Activated CD4-positive, alpha-beta memory T cell treated with anti-CD3 and anti-CD28 coated beads, Interleukin-2, amount 10 ng/mL, durations not matched to agents 7 days and 5 days (primary cell): ENCODE results near the gene ASIC3. TPM values are rescaled to one million over a fixed set of nuclear protein-coding genes. Genes with fewer than 3 reads are reported as not detected.

Experiments used
- CTCF ChIA-PET: fragments of 350-600 bp; sonication (Branson Sonifier 250); formaldehyde crosslinking; loops from one replicate; lab custom pipeline; 2021; ENCODE audit warnings: antibody characterized with exemption, inconsistent platforms; lab: Charles Lee
- POLR2A ChIA-PET: fragments of 350-600 bp; sonication (Branson Sonifier 250); formaldehyde crosslinking; loops from one replicate; lab custom pipeline; 2021; ENCODE audit warnings: antibody characterized with exemption; lab: Charles Lee
- DNase-seq: peaks from one replicate; pipeline ENCODE4 v3.0.0-alpha.2; 2020
- H3K27ac Mint-ChIP-seq: one replicate; pipeline ENCODE4 v1.8.0; 2021; ENCODE audit warnings: mild to moderate bottlenecking, mixed read lengths
- H3K27me3 Mint-ChIP-seq: one replicate; pipeline ENCODE4 v1.8.0; 2021; ENCODE audit warnings: mixed read lengths
- H3K36me3 Mint-ChIP-seq: one replicate; pipeline ENCODE4 v1.8.0; 2021; ENCODE audit warnings: low read depth, mixed read lengths
- H3K4me1 Mint-ChIP-seq: one replicate; pipeline ENCODE4 v1.8.0; 2021; ENCODE audit warnings: mixed read lengths
- H3K4me3 Mint-ChIP-seq: one replicate; pipeline ENCODE4 v1.8.0; 2021; ENCODE audit warnings: mild to moderate bottlenecking, mixed read lengths
- H3K9me3 Mint-ChIP-seq: one replicate; pipeline ENCODE4 v1.8.0; 2021; ENCODE audit warnings: mixed read lengths
- total RNA-seq, 2 experiments: library from RNA; stranded (reverse); gene quantifications; one replicate each; pipeline ENCODE4 v1.2.3, GENCODE V29; 2021

ASIC3 gene
- total RNA-seq, 2 experiments from 2014 or later: 5.5 to 6.2 TPM

DNA sequence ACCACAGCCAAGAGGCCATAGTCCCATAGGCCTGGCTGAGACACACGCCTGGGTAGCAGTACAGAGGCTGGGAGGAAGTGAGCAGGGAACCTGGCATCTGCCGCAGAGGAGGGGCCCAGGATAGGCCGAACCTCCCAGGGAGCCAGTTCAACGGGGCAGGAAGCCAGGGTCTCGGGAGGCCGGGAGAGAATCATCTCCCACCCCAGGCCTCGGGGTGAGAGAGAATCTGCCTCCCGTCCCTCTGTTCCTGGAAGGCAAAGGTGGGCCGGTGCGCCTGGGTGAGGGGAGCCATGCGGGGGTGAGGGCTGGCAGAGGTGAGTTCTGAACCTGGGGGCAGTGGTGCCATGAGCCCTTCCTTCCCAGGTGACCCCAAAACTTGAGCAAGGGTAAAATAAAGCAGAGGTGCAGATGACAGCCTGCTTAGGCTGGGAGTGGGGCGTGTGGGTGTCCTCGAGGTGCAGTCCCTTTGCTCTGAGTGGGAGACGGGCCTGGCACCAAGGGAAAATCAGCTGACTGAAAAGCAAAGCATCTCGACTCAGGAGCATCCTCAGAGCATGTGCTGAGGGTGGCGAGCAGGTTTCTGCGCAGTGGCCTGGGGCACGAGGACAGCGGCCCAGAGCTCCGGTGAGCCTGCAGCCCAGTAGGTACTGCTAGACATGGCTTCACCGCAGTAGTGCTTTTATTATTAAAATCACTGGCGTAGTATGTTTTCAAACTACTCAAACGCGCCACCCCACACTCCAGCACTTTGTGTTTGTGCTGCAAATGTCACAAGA is 53.5 kb downstream of the ASIC3 start:
- POLR2A ChIA-PET: no interaction called here

More for the DNA sequence above, 53.5 kb downstream of the ASIC3 start:
- H3K4me3 Mint-ChIP-seq: no peak overlapping the region
- no peaks in the 10 kb centered on the region for H3K9me3 Mint-ChIP-seq
- no peak overlapping the region for H3K27ac Mint-ChIP-seq
- DNase-seq: no peak
- H3K36me3 Mint-ChIP-seq: no peaks in the 10 kb centered on the region
- H3K4me1 Mint-ChIP-seq: no peaks in the 10 kb centered on the region
- CTCF ChIA-PET: no interaction called here
- H3K27me3 Mint-ChIP-seq: no peaks in the 10 kb centered on the region

Other genes starting within 250 kb of the ASIC3 start
- gene TMEM176B, start 248.2 kb upstream of the ASIC3 start, total RNA-seq: not detected
- not detected for gene TMEM176A, start 247.8 kb upstream of the ASIC3 start, total RNA-seq
- gene AOC1, start 196.0 kb upstream of the ASIC3 start, total RNA-seq: not detected
- under 1 TPM; 0.15 to 0.38 TPM for gene KCNH2, start 70.2 kb upstream of the ASIC3 start, total RNA-seq
- gene NOS3, start 57.5 kb upstream of the ASIC3 start, total RNA-seq: 10 to 100 TPM; 27.7 to 30.2 TPM
- gene ATG9B, start 24.0 kb upstream of the ASIC3 start, total RNA-seq: 1 to 10 TPM; 7.9 to 8.6 TPM
- gene ABCB8, start 20.1 kb upstream of the ASIC3 start, total RNA-seq: 10 to 100 TPM; 51.2 to 53.3 TPM
- 10 to 100 TPM; 17.6 to 18.2 TPM for gene CDK5, start 9.4 kb downstream of the ASIC3 start, total RNA-seq
- gene SLC4A2, start 11.1 kb downstream of the ASIC3 start, total RNA-seq: 100 to 1,000 TPM in 1 of 2 experiments, 10 to 100 TPM in 1; 94.6 to 109 TPM
- 10 to 100 TPM; 70.0 to 72.7 TPM for gene FASTK, start 32.3 kb downstream of the ASIC3 start, total RNA-seq
- gene TMUB1, start 35.0 kb downstream of the ASIC3 start, total RNA-seq: 10 to 100 TPM; 80.3 to 81.1 TPM
- gene AGAP3, start 37.9 kb downstream of the ASIC3 start, total RNA-seq: 10 to 100 TPM; 30.1 to 31.5 TPM
- not detected for gene GBX1, start 119.2 kb downstream of the ASIC3 start, total RNA-seq
- not detected for gene ASB10, start 138.7 kb downstream of the ASIC3 start, total RNA-seq
- gene H2BK1, start 162.0 kb downstream of the ASIC3 start, total RNA-seq: not detected
- gene ABCF2, start 178.7 kb downstream of the ASIC3 start, total RNA-seq: 10 to 100 TPM; 23.1 to 27.6 TPM
- 10 to 100 TPM; 56.0 to 56.4 TPM for gene CHPF2, start 184.0 kb downstream of the ASIC3 start, total RNA-seq
- gene SMARCD3, start 200.2 kb downstream of the ASIC3 start, total RNA-seq: 1 to 10 TPM; 1.5 to 2.7 TPM